ENCODE data around the gene DTX3.
"Not testable (repeated sequence)": the region's sequence is repeated elsewhere in the genome, so short reads cannot be mapped to it uniquely, and the experiment has no call there.

DNA sequence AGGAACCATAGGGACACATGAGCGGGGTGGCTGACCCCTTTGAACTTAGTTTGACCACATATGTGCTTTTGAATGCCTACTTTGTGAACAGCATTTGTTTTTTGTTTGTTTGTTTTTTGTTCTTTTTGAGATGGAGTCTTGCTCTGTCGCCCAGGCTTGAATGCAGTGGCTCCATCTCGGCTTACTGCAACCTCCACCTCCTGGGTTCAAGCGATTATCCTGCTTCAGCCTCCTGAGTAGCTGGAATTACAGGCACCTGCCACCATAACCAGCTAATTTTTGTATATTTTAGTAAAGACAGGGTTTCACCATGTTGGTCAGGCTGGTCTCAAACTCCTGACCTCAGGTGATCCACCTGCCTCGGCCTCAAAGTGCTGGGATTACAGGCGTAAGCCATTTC is 13.8 kb downstream of the DTX3 start:
- not testable (repeated sequence) for TF ChIP-seq POLR2A (IDR thresholded peaks at IDR 0.05; ENCODE audit: low read length); GATA1 (IDR thresholded peaks at IDR 0.05; ENCODE audit: low read depth, low read length)
